Measurements from ENCODE around the gene AMBP. TPM values are rescaled to one million over a fixed set of nuclear protein-coding genes. Genes with fewer than 3 reads are reported as not detected.

AMBP gene
- total RNA-seq: not detected
- long read RNA-seq: 0 reads

- no peak for DNase-seq (ENCODE audit: low spot score)
These were observed at the start of gene AMBP for GRCh38 chr9:114078021-114078780. Gene AMBP (minus strand): TSS chr9:114078300. CDS start chr9:114078209, 91 bp downstream.

GRCh38 chr9:114126247-114127060 is 48.4 kb upstream of the AMBP start:
- DNase-seq (ENCODE audit: low spot score): no peak

GRCh38 chr9:114125476-114126013 is 47.4 kb upstream of the AMBP start:
- DNase-seq (ENCODE audit: low spot score): peak; percentile 67

GRCh38 chr9:114124666-114125475 is 46.8 kb upstream of the AMBP start:
- DNase-seq (ENCODE audit: low spot score): peak; percentile 81

- DNase-seq (ENCODE audit: low spot score): no peak
These were observed 46.0 kb upstream of the AMBP start for GRCh38 chr9:114124138-114124537.

- DNase-seq (ENCODE audit: low spot score): peak; percentile 82
These were observed 45.2 kb upstream of the AMBP start for GRCh38 chr9:114123031-114123977.

- peak; percentile 72 for DNase-seq (ENCODE audit: low spot score)
These were observed 44.3 kb upstream of the AMBP start for GRCh38 chr9:114122136-114123027.

- DNase-seq (ENCODE audit: low spot score): peak; percentile 30
These were observed 43.4 kb upstream of the AMBP start for GRCh38 chr9:114121227-114122135.

GRCh38 chr9:114120192-114121014 is 42.3 kb upstream of the AMBP start:
- peak; percentile 41 for DNase-seq (ENCODE audit: low spot score)

- peak; percentile 0 for DNase-seq (ENCODE audit: low spot score)
These were observed 41.4 kb upstream of the AMBP start for GRCh38 chr9:114119242-114120191.

- no peak for DNase-seq (ENCODE audit: low spot score)
These were observed 40.1 kb upstream of the AMBP start for GRCh38 chr9:114117996-114118830.

- no peak for DNase-seq (ENCODE audit: low spot score)
These were observed 39.5 kb upstream of the AMBP start for GRCh38 chr9:114117614-114117995.

GRCh38 chr9:114116126-114116747 is 38.1 kb upstream of the AMBP start:
- no peak for DNase-seq (ENCODE audit: low spot score)

GRCh38 chr9:114115654-114116125 is 37.6 kb upstream of the AMBP start:
- no peak for DNase-seq (ENCODE audit: low spot score)

Data from mesenteric fat pad (tissue), 1 donor.